ENCODE measurements around the gene RRP12.

DNA sequence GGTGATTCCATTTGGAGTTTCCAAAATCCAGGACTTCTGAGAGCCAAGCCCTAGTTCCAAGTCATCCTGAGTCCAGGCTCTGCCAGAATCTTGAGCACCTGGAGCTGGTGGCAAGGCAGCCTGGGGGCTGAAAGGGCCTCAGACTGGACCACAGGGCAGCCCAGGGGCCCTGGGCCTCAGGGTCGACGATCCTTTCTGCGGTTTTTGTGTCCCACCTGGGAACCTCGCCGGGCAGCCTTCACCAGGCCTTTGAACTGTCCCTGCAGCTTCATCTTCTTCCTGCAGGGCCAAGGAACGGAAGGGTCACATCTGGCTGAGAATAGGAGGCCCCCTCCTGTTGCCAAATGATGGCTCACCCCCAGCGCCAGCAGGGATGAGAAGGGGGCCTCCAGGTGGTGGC lies 44.2 kb downstream of the RRP12 start:
- TF ChIP-seq, protein P1, sequence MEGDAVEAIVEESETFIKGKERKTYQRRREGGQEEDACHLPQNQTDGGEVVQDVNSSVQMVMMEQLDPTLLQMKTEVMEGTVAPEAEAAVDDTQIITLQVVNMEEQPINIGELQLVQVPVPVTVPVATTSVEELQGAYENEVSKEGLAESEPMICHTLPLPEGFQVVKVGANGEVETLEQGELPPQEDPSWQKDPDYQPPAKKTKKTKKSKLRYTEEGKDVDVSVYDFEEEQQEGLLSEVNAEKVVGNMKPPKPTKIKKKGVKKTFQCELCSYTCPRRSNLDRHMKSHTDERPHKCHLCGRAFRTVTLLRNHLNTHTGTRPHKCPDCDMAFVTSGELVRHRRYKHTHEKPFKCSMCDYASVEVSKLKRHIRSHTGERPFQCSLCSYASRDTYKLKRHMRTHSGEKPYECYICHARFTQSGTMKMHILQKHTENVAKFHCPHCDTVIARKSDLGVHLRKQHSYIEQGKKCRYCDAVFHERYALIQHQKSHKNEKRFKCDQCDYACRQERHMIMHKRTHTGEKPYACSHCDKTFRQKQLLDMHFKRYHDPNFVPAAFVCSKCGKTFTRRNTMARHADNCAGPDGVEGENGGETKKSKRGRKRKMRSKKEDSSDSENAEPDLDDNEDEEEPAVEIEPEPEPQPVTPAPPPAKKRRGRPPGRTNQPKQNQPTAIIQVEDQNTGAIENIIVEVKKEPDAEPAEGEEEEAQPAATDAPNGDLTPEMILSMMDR (IDR thresholded peaks at IDR 0.05): no peak
- no peak for TF ChIP-seq POLR2A (IDR thresholded peaks at IDR 0.05)
